RWPE1 (cell line): ENCODE results near the gene GALNT9.
A peak's percentile ranks its signal among the peaks of the same experiment; 100 is the strongest.

Experiments
- CTCF ChIA-PET: fragments of 350-600 bp; sonication (Branson Sonifier 250); formaldehyde crosslinking; extraction: SDS; loops from one replicate; lab custom pipeline; 2021; lab: Yijun Ruan, JAX
- POLR2A ChIA-PET: fragments of 400-600 bp; formaldehyde crosslinking; extraction: SDS; loops from one replicate; lab custom pipeline; 2020; ENCODE audit warnings: antibody characterized with exemption; ENCODE audit not compliant: low non-redundant PET; lab: Yijun Ruan, JAX
- DNase-seq: peaks from one replicate; pipeline ENCODE4 v3.0.0; 2012; ENCODE audit warnings: low spot score
- H3K27ac ChIP-seq: fragments of 450-650 bp; 2 replicates; pipeline ENCODE4 v1.5.1; 2017
- CTCF ChIP-seq: fragments of 450-650 bp; conservative IDR thresholded peaks from 2 replicates; pipeline ENCODE4 v1.5.1; 2017; ENCODE audit warnings: low read depth, mild to moderate bottlenecking

The GALNT9 gene

GRCh38 chr12:132357623-132358186 lies 28.3 kb upstream of the GALNT9 start:
- ChIA-PET POLR2A (no interaction called here), CTCF (no interaction called here)
- no peak for DNase-seq
- no peak overlapping the region for H3K27ac ChIP-seq
- no peak for TF ChIP-seq CTCF

GRCh38 chr12:132356691-132357622 lies 27.6 kb upstream of the GALNT9 start:
- TF ChIP-seq CTCF, result no peak
- ChIA-PET CTCF (interaction anchor here (0.7 kb wide), 1 partner anchor 184 kb away, joined by 5 read pairs; no protein-coding TSS in a partner anchor), POLR2A (no interaction called here)
- H3K27ac ChIP-seq, result peak overlapping the region; percentile 60
- peak; percentile 73 for DNase-seq

GRCh38 chr12:132355742-132356681 lies 26.6 kb upstream of the GALNT9 start:
- ChIA-PET CTCF (interaction anchor here (0.7 kb wide), 1 partner anchor 183 kb away, joined by 5 read pairs; no protein-coding TSS in a partner anchor), POLR2A (no interaction called here)
- no peak for DNase-seq
- TF ChIP-seq CTCF, result no peak
- H3K27ac ChIP-seq, result no peak overlapping the region

- DNase-seq, result no peak
- POLR2A ChIA-PET, result no interaction called here
- H3K27ac ChIP-seq, result no peak overlapping the region
- CTCF ChIA-PET, result no interaction called here
- TF ChIP-seq CTCF, result no peak
These were observed 25.7 kb upstream of the GALNT9 start for GRCh38 chr12:132354982-132355680.

GRCh38 chr12:132354211-132354981 lies 25.0 kb upstream of the GALNT9 start:
- ChIA-PET CTCF (no interaction called here), POLR2A (no interaction called here)
- TF ChIP-seq CTCF, result no peak
- no peak for DNase-seq
- H3K27ac ChIP-seq, result no peak overlapping the region
